Activated T-helper 9 cell treated with anti-CD3 and anti-CD28 coated beads, Interleukin-2, amount 50 U/mL, for 16 hours (primary cell): ENCODE measurements around the gene STH.
"Not testable (repeated sequence)": the region's sequence is repeated elsewhere in the genome, so short reads cannot be mapped to it uniquely, and the experiment has no call there.

Source experiments
- DNase-seq: peaks from one replicate; pipeline ENCODE4 v3.0.0-alpha.2; 2020; ENCODE audit warnings: low read depth

STH gene

GRCh38 chr17:46007461-46007965, 8.5 kb downstream of the STH start:
- no peak for DNase-seq

- no peak for DNase-seq
Observed at GRCh38 chr17:46008591-46008990, 9.5 kb downstream of the STH start.

DNA sequence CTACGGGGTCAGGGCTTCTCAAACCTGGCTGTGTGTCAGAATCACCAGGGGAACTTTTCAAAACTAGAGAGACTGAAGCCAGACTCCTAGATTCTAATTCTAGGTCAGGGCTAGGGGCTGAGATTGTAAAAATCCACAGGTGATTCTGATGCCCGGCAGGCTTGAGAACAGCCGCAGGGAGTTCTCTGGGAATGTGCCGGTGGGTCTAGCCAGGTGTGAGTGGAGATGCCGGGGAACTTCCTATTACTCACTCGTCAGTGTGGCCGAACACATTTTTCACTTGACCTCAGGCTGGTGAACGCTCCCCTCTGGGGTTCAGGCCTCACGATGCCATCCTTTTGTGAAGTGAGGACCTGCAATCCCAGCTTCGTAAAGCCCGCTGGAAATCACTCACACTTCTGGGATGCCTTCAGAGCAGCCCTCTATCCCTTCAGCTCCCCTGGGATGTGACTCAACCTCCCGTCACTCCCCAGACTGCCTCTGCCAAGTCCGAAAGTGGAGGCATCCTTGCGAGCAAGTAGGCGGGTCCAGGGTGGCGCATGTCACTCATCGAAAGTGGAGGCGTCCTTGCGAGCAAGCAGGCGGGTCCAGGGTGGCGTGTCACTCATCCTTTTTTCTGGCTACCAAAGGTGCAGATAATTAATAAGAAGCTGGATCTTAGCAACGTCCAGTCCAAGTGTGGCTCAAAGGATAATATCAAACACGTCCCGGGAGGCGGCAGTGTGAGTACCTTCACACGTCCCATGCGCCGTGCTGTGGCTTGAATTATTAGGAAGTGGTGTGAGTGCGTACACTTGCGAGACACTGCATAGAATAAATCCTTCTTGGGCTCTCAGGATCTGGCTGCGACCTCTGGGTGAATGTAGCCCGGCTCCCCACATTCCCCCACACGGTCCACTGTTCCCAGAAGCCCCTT, 10.9 kb downstream of the STH start:
- DNase-seq: no peak

DNA sequence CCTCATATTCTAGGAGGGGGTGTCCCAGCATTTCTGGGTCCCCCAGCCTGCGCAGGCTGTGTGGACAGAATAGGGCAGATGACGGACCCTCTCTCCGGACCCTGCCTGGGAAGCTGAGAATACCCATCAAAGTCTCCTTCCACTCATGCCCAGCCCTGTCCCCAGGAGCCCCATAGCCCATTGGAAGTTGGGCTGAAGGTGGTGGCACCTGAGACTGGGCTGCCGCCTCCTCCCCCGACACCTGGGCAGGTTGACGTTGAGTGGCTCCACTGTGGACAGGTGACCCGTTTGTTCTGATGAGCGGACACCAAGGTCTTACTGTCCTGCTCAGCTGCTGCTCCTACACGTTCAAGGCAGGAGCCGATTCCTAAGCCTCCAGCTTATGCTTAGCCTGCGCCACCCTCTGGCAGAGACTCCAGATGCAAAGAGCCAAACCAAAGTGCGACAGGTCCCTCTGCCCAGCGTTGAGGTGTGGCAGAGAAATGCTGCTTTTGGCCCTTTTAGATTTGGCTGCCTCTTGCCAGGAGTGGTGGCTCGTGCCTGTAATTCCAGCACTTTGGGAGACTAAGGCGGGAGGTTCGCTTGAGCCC, 11.6 kb downstream of the STH start:
- DNase-seq: no peak

GRCh38 chr17:46011711-46012505, 12.9 kb downstream of the STH start:
- DNase-seq: no peak

- no peak for DNase-seq
Observed at GRCh38 chr17:46012506-46013079, 13.5 kb downstream of the STH start.

DNA sequence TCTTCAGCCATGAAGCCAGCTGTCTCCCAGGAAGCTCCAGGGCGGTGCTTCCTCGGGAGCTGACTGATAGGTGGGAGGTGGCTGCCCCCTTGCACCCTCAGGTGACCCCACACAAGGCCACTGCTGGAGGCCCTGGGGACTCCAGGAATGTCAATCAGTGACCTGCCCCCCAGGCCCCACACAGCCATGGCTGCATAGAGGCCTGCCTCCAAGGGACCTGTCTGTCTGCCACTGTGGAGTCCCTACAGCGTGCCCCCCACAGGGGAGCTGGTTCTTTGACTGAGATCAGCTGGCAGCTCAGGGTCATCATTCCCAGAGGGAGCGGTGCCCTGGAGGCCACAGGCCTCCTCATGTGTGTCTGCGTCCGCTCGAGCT, 14.1 kb downstream of the STH start:
- no peak for DNase-seq

GRCh38 chr17:46013502-46014165, 14.6 kb downstream of the STH start:
- DNase-seq: no peak

GRCh38 chr17:46019408-46019925, 20.4 kb downstream of the STH start:
- DNase-seq: not testable (repeated sequence)

DNA sequence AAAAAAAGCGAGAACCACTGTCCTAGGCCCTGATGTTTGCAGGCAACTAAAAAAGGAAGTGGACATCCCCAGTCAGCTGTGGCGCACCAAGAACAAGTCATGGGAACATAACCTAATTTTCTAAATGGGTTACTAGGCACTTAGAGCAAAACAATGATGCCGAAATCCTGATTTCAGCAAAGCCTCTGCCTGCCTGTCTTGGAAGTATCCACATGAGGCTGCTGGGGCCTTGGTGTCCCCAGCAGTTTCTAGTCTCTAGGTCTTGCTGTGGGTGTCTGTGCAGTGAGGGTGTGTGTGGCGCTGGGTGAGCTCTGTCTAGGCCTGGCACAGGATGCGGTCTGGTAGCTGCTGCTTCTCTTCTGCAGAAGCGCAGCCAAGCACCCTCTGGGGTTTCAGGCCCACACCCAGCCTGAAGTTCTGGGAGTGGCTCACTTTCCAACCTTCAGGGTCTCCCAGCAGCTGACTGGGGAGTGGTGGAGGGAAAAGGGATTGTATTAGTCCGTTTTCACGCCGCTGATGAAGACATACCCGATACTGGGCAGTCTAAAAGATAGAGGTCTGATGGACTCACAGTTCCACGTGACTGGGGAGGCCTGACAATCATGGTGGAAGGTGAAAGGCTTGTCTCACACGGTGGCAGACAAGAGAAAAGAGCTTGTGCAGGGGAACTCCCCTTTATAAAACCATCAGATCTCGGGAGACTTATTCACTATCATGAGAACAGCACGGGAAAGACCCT, 21.1 kb downstream of the STH start:
- DNase-seq: peak; percentile 15

- DNase-seq: no peak
Observed at GRCh38 chr17:46020998-46021397, 21.9 kb downstream of the STH start.

DNA sequence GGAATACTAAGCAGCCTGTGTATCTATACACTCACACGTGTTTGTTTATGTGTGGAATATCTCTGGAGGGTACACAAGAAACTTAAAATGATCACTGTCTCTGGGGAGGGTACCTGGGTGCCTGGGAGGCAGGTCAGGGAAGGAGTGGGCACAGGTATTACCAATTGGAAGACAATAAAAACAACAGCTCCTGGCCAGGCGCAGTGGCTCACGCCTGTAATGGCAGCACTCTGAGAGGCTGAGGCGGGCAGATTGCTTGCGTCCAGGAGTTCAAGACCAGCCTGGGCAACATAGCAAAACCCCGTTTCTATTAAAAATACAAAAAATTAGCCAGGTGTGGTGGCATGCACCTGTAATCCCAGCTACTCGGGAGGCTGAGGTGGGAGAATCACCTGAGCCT, 24.3 kb downstream of the STH start:
- DNase-seq: not testable (repeated sequence)

DNA sequence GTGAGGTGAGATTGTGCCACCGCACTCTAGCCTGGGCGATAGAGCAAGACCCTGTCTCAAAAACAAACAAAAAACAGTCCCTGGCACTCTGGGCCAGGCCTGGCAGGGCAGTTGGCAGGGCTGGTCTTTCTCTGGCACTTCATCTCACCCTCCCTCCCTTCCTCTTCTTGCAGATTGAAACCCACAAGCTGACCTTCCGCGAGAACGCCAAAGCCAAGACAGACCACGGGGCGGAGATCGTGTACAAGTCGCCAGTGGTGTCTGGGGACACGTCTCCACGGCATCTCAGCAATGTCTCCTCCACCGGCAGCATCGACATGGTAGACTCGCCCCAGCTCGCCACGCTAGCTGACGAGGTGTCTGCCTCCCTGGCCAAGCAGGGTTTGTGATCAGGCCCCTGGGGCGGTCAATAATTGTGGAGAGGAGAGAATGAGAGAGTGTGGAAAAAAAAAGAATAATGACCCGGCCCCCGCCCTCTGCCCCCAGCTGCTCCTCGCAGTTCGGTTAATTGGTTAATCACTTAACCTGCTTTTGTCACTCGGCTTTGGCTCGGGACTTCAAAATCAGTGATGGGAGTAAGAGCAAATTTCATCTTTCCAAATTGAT, 24.8 kb downstream of the STH start:
- no peak for DNase-seq

DNA sequence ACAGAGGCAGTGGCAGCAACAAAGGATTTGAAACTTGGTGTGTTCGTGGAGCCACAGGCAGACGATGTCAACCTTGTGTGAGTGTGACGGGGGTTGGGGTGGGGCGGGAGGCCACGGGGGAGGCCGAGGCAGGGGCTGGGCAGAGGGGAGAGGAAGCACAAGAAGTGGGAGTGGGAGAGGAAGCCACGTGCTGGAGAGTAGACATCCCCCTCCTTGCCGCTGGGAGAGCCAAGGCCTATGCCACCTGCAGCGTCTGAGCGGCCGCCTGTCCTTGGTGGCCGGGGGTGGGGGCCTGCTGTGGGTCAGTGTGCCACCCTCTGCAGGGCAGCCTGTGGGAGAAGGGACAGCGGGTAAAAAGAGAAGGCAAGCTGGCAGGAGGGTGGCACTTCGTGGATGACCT, 25.5 kb downstream of the STH start:
- DNase-seq: no peak

DNA sequence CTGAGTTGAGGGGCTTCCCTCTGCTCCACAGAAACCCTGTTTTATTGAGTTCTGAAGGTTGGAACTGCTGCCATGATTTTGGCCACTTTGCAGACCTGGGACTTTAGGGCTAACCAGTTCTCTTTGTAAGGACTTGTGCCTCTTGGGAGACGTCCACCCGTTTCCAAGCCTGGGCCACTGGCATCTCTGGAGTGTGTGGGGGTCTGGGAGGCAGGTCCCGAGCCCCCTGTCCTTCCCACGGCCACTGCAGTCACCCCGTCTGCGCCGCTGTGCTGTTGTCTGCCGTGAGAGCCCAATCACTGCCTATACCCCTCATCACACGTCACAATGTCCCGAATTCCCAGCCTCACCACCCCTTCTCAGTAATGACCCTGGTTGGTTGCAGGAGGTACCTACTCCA, 26.0 kb downstream of the STH start:
- DNase-seq: no peak

DNA sequence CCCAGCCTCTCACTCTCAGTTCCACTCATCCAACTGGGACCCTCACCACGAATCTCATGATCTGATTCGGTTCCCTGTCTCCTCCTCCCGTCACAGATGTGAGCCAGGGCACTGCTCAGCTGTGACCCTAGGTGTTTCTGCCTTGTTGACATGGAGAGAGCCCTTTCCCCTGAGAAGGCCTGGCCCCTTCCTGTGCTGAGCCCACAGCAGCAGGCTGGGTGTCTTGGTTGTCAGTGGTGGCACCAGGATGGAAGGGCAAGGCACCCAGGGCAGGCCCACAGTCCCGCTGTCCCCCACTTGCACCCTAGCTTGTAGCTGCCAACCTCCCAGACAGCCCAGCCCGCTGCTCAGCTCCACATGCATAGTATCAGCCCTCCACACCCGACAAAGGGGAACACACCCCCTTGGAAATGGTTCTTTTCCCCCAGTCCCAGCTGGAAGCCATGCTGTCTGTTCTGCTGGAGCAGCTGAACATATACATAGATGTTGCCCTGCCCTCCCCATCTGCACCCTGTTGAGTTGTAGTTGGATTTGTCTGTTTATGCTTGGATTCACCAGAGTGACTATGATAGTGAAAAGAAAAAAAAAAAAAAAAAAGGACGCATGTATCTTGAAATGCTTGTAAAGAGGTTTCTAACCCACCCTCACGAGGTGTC, 26.6 kb downstream of the STH start:
- DNase-seq: no peak

DNA sequence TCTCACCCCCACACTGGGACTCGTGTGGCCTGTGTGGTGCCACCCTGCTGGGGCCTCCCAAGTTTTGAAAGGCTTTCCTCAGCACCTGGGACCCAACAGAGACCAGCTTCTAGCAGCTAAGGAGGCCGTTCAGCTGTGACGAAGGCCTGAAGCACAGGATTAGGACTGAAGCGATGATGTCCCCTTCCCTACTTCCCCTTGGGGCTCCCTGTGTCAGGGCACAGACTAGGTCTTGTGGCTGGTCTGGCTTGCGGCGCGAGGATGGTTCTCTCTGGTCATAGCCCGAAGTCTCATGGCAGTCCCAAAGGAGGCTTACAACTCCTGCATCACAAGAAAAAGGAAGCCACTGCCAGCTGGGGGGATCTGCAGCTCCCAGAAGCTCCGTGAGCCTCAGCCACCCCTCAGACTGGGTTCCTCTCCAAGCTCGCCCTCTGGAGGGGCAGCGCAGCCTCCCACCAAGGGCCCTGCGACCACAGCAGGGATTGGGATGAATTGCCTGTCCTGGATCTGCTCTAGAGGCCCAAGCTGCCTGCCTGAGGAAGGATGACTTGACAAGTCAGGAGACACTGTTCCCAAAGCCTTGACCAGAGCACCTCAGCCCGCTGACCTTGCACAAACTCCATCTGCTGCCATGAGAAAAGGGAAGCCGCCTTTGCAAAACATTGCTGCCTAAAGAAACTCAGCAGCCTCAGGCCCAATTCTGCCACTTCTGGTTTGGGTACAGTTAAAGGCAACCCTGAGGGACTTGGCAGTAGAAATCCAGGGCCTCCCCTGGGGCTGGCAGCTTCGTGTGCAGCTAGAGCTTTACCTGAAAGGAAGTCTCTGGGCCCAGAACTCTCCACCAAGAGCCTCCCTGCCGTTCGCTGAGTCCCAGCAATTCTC, 27.4 kb downstream of the STH start:
- no peak for DNase-seq

GRCh38 chr17:46027048-46027975, 28.3 kb downstream of the STH start:
- no peak for DNase-seq
